HFF-Myc (cell line): ENCODE data around the gene SCD5.

Experiments
- DNase-seq: peaks from one replicate; pipeline ENCODE4 v3.0.0-alpha.2; 2011; ENCODE audit warnings: low read depth; ENCODE audit errors: extremely low read depth
- H3K4me3 ChIP-seq: replicated peaks from 2 replicates; pipeline ENCODE4 v1.5.1; 2011; ENCODE audit warnings: low read depth, mild to moderate bottlenecking, control low read depth, low read length
- TF ChIP-seq, protein P1 (sequence below): IDR thresholded peaks from 2 replicates; pipeline ENCODE4 v1.5.1; 2012; ENCODE audit warnings: mild to moderate bottlenecking, low read depth, low read length, control low read depth; ENCODE audit errors: missing control alignments

Gene SCD5

DNA sequence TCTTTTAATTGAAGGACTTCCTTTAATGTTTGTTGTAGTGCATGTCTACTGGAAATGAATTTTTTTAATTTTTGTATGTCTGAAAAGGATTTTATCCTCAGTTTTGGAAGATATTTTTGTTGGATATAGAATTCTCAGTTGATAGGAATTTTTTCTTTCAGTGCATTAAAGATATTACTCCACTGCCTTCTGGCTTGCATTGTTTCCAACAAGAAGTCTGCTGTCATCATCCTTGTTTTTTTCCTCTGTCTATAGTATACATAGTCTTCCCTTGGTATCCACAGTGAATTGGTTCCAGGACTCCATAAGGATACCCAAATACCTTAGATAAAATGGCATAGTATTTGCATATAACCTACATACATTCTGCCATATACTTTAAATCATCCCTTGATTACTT is 33.5 kb downstream of the SCD5 start:
- no peak for DNase-seq
- no peak overlapping the region for H3K4me3 ChIP-seq
- TF ChIP-seq, protein P1, sequence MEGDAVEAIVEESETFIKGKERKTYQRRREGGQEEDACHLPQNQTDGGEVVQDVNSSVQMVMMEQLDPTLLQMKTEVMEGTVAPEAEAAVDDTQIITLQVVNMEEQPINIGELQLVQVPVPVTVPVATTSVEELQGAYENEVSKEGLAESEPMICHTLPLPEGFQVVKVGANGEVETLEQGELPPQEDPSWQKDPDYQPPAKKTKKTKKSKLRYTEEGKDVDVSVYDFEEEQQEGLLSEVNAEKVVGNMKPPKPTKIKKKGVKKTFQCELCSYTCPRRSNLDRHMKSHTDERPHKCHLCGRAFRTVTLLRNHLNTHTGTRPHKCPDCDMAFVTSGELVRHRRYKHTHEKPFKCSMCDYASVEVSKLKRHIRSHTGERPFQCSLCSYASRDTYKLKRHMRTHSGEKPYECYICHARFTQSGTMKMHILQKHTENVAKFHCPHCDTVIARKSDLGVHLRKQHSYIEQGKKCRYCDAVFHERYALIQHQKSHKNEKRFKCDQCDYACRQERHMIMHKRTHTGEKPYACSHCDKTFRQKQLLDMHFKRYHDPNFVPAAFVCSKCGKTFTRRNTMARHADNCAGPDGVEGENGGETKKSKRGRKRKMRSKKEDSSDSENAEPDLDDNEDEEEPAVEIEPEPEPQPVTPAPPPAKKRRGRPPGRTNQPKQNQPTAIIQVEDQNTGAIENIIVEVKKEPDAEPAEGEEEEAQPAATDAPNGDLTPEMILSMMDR = no peak

DNA sequence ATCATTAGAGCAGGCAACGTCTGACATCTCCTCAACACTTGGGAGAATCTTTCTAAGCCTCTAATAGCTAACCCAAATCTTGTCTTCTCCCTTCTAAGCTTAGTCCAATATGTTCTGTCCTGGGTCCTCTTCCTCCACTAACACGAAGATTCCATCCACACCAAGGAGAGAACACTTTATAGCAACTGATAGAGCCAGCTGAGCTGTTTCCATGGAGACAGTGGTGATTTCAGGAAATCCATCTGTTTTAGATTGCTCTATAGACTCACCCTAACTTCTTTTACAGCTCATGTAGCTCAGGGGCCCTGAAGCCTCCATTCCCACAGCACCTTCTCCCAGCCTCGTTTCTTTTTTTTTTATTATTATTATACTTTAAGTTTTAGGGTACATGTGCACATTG is 37.4 kb downstream of the SCD5 start:
- H3K4me3 ChIP-seq = no peak overlapping the region
- no peak for DNase-seq
- TF ChIP-seq, protein P1 = no peak

DNA sequence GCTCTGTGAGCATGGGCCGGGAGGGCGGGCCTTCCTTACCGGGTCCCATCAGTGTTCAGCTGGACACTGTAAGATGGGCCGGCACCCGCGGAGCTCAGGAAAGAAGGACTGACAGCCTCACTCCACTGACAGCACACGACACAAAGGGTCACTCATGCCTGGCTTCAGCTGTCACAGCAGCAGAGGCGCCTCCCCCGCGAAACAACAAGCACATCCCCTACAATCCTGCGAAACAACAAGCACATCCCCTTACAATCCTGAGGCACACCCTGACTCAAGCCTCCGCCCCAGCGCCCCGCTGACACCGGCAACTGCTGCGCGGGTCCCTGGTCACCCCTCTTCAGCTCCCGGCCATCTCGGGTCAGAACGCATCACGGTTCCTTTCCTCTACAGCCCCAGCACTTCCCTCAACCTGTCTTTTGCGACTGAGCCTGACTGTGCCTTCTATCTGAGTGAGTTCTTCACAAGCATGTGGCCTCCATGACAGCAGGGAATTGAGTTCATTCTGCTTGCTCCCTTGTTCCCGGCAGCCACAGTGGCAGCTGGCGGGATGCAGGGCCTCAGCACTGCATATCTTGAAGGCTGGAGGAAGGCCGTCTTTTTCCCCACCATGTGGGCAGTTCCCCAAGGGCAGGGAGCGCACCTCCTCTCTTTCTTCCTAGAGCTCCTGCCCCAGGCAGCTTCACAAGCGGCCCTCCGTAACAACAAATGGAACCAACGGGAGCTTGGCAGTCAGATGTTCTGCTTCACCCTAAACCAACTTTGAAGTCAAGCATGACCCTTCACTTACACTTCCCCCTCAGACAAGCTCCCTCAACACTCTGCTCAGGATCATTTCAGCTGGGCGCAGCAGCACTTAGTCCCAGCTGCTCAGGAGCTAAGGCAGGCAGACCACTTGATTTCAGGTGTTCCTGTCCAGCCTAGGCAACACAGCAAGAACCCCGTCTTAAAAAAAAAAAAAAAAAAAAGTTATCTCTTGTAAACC is 39.6 kb downstream of the SCD5 start:
- TF ChIP-seq, protein P1 = no peak
- DNase-seq = no peak

DNA sequence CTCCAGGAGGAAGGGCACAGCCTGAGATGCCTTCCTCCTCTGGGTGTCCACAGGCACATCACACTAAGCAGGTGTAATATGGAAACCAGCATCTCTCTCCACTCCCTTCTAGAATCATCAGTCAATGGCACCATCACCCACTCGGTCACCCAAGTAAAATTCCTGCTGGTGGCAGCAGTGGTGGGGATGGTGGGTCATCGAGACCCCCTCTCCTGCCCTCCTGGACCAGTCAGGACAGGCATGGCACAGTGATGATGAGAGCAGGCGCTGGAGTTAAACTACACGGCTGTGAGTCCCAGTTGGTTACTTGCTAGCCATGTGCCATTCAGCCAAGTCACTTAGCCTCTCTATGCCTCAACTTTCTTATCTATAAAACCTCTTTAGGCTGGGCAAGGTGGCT is 42.5 kb downstream of the SCD5 start:
- H3K4me3 ChIP-seq = no peak overlapping the region
- DNase-seq = no peak
- TF ChIP-seq, protein P1 = no peak

More for the DNA sequence above, 39.6 kb downstream of the SCD5 start:
- H3K4me3 ChIP-seq = no peak overlapping the region

DNA sequence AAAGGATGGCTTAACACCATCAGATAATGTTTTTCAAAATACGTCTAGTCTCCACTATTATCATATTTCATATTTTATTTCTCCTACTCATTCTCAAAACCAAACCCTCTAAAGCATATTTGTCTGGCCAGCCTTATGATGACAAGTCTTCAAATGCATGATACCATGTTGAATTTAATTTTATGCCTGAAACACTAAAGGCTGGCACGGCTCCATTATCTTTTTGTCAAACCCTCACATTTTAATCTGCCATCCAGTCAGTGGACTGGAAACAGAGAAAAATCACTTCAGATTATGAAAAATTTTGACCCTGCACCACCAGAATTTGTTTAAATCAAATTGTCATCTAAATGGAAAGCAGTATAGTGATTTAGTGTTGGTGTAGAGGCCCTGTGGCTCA is 42.9 kb downstream of the SCD5 start:
- TF ChIP-seq, protein P1 = no peak
- no peak for DNase-seq
- no peak overlapping the region for H3K4me3 ChIP-seq

DNA sequence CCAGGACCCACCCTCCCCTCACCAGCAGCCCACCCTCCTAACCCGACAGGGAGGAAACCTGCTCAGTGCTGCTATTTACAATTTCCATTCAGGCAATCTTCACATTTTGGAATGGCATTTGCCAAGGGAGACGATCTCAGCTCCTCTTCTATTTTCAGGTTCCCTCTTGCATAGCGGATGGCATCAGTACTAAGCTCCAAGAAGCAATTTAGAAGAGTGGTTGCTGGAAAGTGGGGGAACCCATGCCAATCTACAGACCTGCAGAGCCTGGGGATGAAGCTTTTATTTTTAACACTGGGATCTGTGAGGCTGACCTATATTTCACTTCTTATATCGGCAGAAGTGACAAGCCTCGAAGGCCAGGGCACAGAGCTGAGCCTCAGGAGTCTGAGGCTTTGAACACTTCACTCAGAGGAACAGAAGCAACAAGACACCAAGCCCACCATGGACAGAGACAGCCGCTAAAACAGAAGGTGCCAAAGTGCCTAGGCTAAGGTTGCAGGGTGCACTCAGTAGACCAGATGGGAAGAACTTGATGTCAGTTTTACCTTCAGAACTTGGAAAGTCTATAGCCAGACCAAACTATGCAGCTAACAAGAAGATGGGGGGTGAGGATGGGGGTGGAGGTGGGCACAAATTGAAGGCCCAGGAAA is 44.0 kb downstream of the SCD5 start:
- DNase-seq = no peak
- no peak overlapping the region for H3K4me3 ChIP-seq
- TF ChIP-seq, protein P1 = no peak
